Measurements from ENCODE around the gene DOCK6. TPM values are rescaled to one million over a fixed set of nuclear protein-coding genes. Genes with fewer than 3 reads are reported as not detected.

The DOCK6 gene
- polyA plus RNA-seq, 4 donors: 31.8 to 69.6 (median 50.0) TPM

GRCh38 chr19:11247934-11248333 lies 14.4 kb downstream of the DOCK6 start:
- no peak for DNase-seq (ENCODE audit: low read depth in 4 of 4, low spot score in 2 of 4)

GRCh38 chr19:11247391-11247790 lies 14.9 kb downstream of the DOCK6 start:
- no peak for DNase-seq (ENCODE audit: low read depth in 4 of 4, low spot score in 2 of 4)

- DNase-seq (ENCODE audit: low read depth in 4 of 4, low spot score in 2 of 4): no peak
Measured at GRCh38 chr19:11246941-11247340, 15.4 kb downstream of the DOCK6 start.

GRCh38 chr19:11244846-11245589 lies 17.3 kb downstream of the DOCK6 start:
- no peak for DNase-seq (ENCODE audit: low read depth in 4 of 4, low spot score in 2 of 4)

- DNase-seq (ENCODE audit: low read depth in 4 of 4, low spot score in 2 of 4): no peak
Measured at GRCh38 chr19:11243798-11244169, 18.5 kb downstream of the DOCK6 start.

- peak in 2 of 4 donors; percentile 62 to 71 for DNase-seq (ENCODE audit: low read depth in 4 of 4, low spot score in 2 of 4)
Measured at GRCh38 chr19:11242864-11243797, 19.2 kb downstream of the DOCK6 start.

GRCh38 chr19:11242025-11242424 lies 20.3 kb downstream of the DOCK6 start:
- DNase-seq (ENCODE audit: low read depth in 4 of 4, low spot score in 2 of 4): no peak

- no peak for DNase-seq (ENCODE audit: low read depth in 4 of 4, low spot score in 2 of 4)
Measured at GRCh38 chr19:11240008-11240444, 22.3 kb downstream of the DOCK6 start.

- DNase-seq (ENCODE audit: low read depth in 4 of 4, low spot score in 2 of 4): no peak
Measured at GRCh38 chr19:11239377-11240000, 22.8 kb downstream of the DOCK6 start, which contains the start of gene ANGPTL8. Gene ANGPTL8, plus strand, starts transcription at chr19:11239619. Its CDS starts 19 bp downstream, at chr19:11239638.

GRCh38 chr19:11238781-11239376 lies 23.4 kb downstream of the DOCK6 start:
- no peak for DNase-seq (ENCODE audit: low read depth in 4 of 4, low spot score in 2 of 4)

GRCh38 chr19:11238041-11238440 lies 24.3 kb downstream of the DOCK6 start:
- no peak for DNase-seq (ENCODE audit: low read depth in 4 of 4, low spot score in 2 of 4)

- DNase-seq (ENCODE audit: low read depth in 4 of 4, low spot score in 2 of 4): no peak
Measured at GRCh38 chr19:11237321-11237720, 25.0 kb downstream of the DOCK6 start.

- DNase-seq (ENCODE audit: low read depth in 4 of 4, low spot score in 2 of 4): no peak
Measured at GRCh38 chr19:11236324-11237301, 25.7 kb downstream of the DOCK6 start.

- no peak for DNase-seq (ENCODE audit: low read depth in 4 of 4, low spot score in 2 of 4)
Measured at GRCh38 chr19:11234486-11235075, 27.7 kb downstream of the DOCK6 start.

- DNase-seq (ENCODE audit: low read depth in 4 of 4, low spot score in 2 of 4): no peak
Measured at GRCh38 chr19:11233073-11233472, 29.3 kb downstream of the DOCK6 start.

GRCh38 chr19:11232555-11232954 lies 29.8 kb downstream of the DOCK6 start:
- DNase-seq (ENCODE audit: low read depth in 4 of 4, low spot score in 2 of 4): no peak

- no peak for DNase-seq (ENCODE audit: low read depth in 4 of 4, low spot score in 2 of 4)
Measured at GRCh38 chr19:11230621-11231386, 31.5 kb downstream of the DOCK6 start.

GRCh38 chr19:11227195-11227886 lies 35.0 kb downstream of the DOCK6 start:
- no peak for DNase-seq (ENCODE audit: low read depth in 4 of 4, low spot score in 2 of 4)

All from left renal cortex interstitium (tissue), 4 donors.